K562 treated with DMSO at 1 percent for 12 hours (cell line): ENCODE data around the gene BBS2. TPM values are rescaled to one million over a fixed set of nuclear protein-coding genes. Genes with fewer than 3 reads are reported as not detected.

ENCODE experiments used
- total RNA-seq: library from RNA; unstranded; fragments of 300-600 nt; gene quantifications from 2 replicates; pipeline ENCODE4 v1.2.3, GENCODE V29; 2022; ENCODE audit not compliant: insufficient read depth

Gene BBS2
- total RNA-seq, result 11.7 and 17.8 TPM in 2 replicates

DNA sequence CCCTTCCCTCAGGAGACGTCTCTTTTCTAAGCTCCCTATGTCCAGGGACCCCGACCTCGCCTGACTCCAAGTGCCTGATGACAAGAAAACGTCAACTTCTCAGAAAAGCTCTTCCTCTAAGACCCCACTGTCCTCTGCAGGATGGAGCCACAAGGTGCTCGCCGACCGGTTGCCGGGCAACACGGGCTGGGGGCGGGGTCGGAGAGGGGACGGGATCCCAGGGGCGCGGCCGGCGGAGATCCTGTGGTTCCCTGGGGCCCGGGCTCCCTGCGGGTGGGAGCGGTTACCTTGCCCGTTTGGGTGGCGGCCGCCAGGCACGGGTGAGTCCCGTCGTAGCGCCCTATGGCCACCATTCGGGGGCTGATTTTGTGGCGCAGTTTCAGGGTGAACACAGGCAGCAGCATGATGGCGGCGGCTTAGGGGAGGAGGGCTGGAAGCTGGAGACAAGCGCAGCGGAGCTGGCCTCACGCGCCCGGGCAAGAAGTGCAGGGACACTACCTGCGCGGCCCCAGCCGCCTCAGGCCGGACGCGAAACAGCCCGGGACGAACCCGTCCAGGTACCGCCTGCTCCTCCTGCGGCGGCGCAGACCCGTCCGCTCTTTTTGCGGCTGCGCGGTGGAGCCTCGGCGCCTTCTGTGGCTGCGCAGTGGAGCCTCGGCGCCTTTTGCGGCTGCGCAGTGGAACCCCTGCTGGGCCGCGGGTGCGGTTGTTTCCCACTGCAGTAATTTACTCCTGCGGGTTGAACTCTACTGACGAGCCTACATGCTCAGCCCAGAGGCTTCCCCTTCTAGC, at the start of gene BBS2:
Gene BBS2, minus strand, starts transcription at position 566 of the 792 bp plus-strand sequence. Its CDS starts 162 bp downstream, at position 404.

DNA sequence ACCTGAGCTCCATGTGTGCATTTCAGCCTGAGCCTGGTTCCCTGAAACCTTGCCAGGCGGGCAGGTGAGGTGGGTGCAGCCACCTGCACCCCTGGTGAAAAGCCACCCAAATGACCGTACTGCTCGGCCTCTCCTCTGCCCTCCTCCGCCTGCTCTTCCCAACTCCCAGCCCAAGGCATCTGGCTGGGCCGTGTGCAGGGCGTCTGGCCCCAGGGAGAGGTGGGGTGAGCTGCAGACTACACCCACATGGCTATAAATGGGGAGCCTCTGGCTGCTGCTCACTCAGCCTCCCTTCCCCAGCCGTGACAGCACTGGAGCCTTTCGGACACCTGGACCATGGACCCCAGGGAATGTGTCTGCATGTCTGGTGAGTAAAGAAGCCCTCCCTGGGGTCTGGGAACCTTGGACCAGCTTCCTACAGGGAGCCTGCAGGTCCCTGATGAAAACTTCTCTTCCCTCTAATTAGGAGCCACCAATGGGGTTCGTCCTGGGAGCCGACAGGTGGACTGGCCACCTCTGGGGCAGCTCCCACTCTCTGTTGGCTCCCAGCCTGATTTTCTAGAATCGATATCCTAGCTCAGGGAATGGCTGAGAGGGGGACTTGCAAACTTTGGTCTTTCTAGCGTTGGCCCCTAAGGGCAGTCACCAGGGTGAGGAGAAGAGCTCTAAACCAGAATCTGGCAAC, 45.1 kb upstream of the BBS2 start, which contains the start of gene MT4:
Gene MT4, plus strand, starts transcription at position 281 of the 685 bp plus-strand sequence. Its CDS starts 56 bp downstream, at position 337.

GRCh38 chr16:56450986-56451752, 68.7 kb downstream of the BBS2 start, which contains the start of the genes NUDT21 and OGFOD1:
TSS of gene NUDT21 (minus strand) at chr16:56451332. CDS start at chr16:56451202, 130 bp downstream.
TSS of gene OGFOD1 (plus strand) at chr16:56451554. CDS start at chr16:56451613, 59 bp downstream.

Other genes starting within 250 kb of the BBS2 start
- gene AMFR, start 94.5 kb downstream of the BBS2 start, total RNA-seq, result 80.8 and 114 TPM in 2 replicates
- gene NUDT21, start 68.7 kb downstream of the BBS2 start, total RNA-seq, result 50.5 and 50.7 TPM in 2 replicates
- gene OGFOD1, start 68.5 kb downstream of the BBS2 start, total RNA-seq, result 13.1 and 23.9 TPM in 2 replicates
- gene MT4, start 45.0 kb upstream of the BBS2 start, total RNA-seq, result not detected in 2 replicates
- gene MT3, start 69.5 kb upstream of the BBS2 start, total RNA-seq, result not detected in 2 replicates
- gene MT2A, start 88.6 kb upstream of the BBS2 start, total RNA-seq, result 28.0 and 34.8 TPM in 2 replicates
- not detected in 2 replicates for gene MT1E, start 105.8 kb upstream of the BBS2 start, total RNA-seq
- gene MT1M, start 112.6 kb upstream of the BBS2 start, total RNA-seq, result not detected in 2 replicates
- not detected in 2 replicates for gene MT1A, start 118.6 kb upstream of the BBS2 start, total RNA-seq
- gene MT1B, start 131.9 kb upstream of the BBS2 start, total RNA-seq, result not detected in 2 replicates
- not detected in 2 replicates for gene MT1F, start 137.9 kb upstream of the BBS2 start, total RNA-seq
- gene MT1G, start 148.0 kb upstream of the BBS2 start, total RNA-seq, result not detected in 2 replicates
- not detected in 2 replicates for gene MT1H, start 149.8 kb upstream of the BBS2 start, total RNA-seq
- gene MT1X, start 162.4 kb upstream of the BBS2 start, total RNA-seq, result 16.4 and 18.1 TPM in 2 replicates
- gene NUP93, start 210.1 kb upstream of the BBS2 start, total RNA-seq, result 49.1 and 76.9 TPM in 2 replicates